Ascending aorta (tissue), 2 donors: ENCODE results near the gene TRIM32. TPM values are rescaled to one million over a fixed set of nuclear protein-coding genes. Genes with fewer than 3 reads are reported as not detected.

Source experiments
- DNase-seq, 2 donors: peaks; one replicate each; pipeline ENCODE4 v3.0.0-alpha.2; 2019; ENCODE audit warnings: low spot score in 2 of 2
- H3K27ac ChIP-seq, 2 donors: fragments of 200-600 bp; sonication (generic); one replicate each; pipeline ENCODE4 v1.5.1; 2016 to 2017; ENCODE audit warnings: mild to moderate bottlenecking in 1 of 2
- H3K27me3 ChIP-seq: fragments of 200-600 bp; sonication (generic); one replicate; pipeline ENCODE4 v1.5.1; 2017
- H3K36me3 ChIP-seq, 2 donors: fragments of 200-600 bp; sonication (generic); one replicate each; pipeline ENCODE4 v1.5.1; 2016
- H3K4me1 ChIP-seq, 2 donors: fragments of 200-600 bp; sonication (generic); one replicate each; pipeline ENCODE4 v1.5.1; 2016 to 2017; ENCODE audit warnings: mild to moderate bottlenecking in 1 of 2
- H3K4me3 ChIP-seq, 2 donors: fragments of 200-600 bp; sonication (generic); one replicate each; pipeline ENCODE4 v1.5.1; 2016 to 2017; ENCODE audit warnings: mild to moderate bottlenecking in 1 of 2
- H3K9me3 ChIP-seq, 2 donors: fragments of 200-600 bp; sonication (generic); one replicate each; pipeline ENCODE4 v1.5.1; 2016
- CTCF ChIP-seq, 3 experiments: fragments of 200-600 bp in 2 of 3; fragments of 450-650 bp in 1 of 3; sonication (generic) in 2 of 3; IDR thresholded peaks; one replicate each; pipeline ENCODE4 v1.5.1; 2016 to 2019; ENCODE audit warnings: antibody characterized with exemption in 3 of 3, mild to moderate bottlenecking in 1 of 3, moderate library complexity in 1 of 3
- intact Hi-C: fragments of 100-400 bp; cut with DNase I; formaldehyde crosslinking; loops from one replicate; pipeline ENCODE4 v1.15.1; 2023
- total RNA-seq: library from RNA; depleted of rRNA; stranded (reverse); fragments of >200 nt; gene quantifications from one replicate; pipeline ENCODE4 v1.1.0, GENCODE V29; 2016

Gene TRIM32
- total RNA-seq, 1 donor from 2014 or later = 2.6 TPM

- H3K9me3 ChIP-seq = no peaks in the 10 kb centered on the region
- H3K27ac ChIP-seq = no peak overlapping the region
- no peak overlapping the region for H3K4me3 ChIP-seq
- no peaks in the 10 kb centered on the region for H3K27me3 ChIP-seq
- TF ChIP-seq CTCF (IDR thresholded peaks at IDR 0.05) = no peak
- no peak for DNase-seq
- peaks cover 0 to 4% of the 10 kb centered on the region in 2 donors for H3K4me1 ChIP-seq
- intact Hi-C loops = no loop called here
- peaks cover 30 to 34% of the 10 kb centered on the region in 2 donors for H3K36me3 ChIP-seq
Measured at GRCh38 chr9:116695438-116695837, 8.3 kb downstream of the TRIM32 start.

- TF ChIP-seq CTCF (IDR thresholded peaks at IDR 0.05) = no peak
- H3K9me3 ChIP-seq = no peaks in the 10 kb centered on the region
- H3K4me1 ChIP-seq = peaks cover 0 to 4% of the 10 kb centered on the region in 2 donors
- H3K27ac ChIP-seq = no peak overlapping the region
- no peak overlapping the region for H3K4me3 ChIP-seq
- peaks cover 35 to 36% of the 10 kb centered on the region in 2 donors for H3K36me3 ChIP-seq
- H3K27me3 ChIP-seq = no peaks in the 10 kb centered on the region
- no peak for DNase-seq
- intact Hi-C loops = no loop called here
Measured at GRCh38 chr9:116697362-116697761, 10.3 kb downstream of the TRIM32 start.

- Histone ChIP-seq H3K27ac (no peak overlapping the region), H3K9me3 (no peaks in the 10 kb centered on the region), H3K27me3 (no peaks in the 10 kb centered on the region), H3K36me3 (peaks cover 35 to 40% of the 10 kb centered on the region in 2 donors), H3K4me1 (peaks cover 0 to 4% of the 10 kb centered on the region in 2 donors), H3K4me3 (no peak overlapping the region)
- no peak for DNase-seq
- no peak for TF ChIP-seq CTCF (IDR thresholded peaks at IDR 0.05)
- intact Hi-C loops = no loop called here
Measured at GRCh38 chr9:116697887-116698286, 10.8 kb downstream of the TRIM32 start.

- DNase-seq = no peak
- H3K36me3 ChIP-seq = peaks cover 35 to 40% of the 10 kb centered on the region in 2 donors
- no peaks in the 10 kb centered on the region for H3K9me3 ChIP-seq
- intact Hi-C loops = no loop called here
- H3K27ac ChIP-seq = no peak overlapping the region
- no peaks in the 10 kb centered on the region for H3K27me3 ChIP-seq
- H3K4me1 ChIP-seq = peaks cover 0 to 4% of the 10 kb centered on the region in 2 donors
- H3K4me3 ChIP-seq = no peak overlapping the region
- TF ChIP-seq CTCF (IDR thresholded peaks at IDR 0.05) = no peak
Measured at GRCh38 chr9:116700279-116700678, 13.2 kb downstream of the TRIM32 start.

GRCh38 chr9:116700882-116701865, 14.1 kb downstream of the TRIM32 start:
- DNase-seq = no peak
- Histone ChIP-seq H3K27ac (no peak overlapping the region), H3K9me3 (no peaks in the 10 kb centered on the region), H3K4me3 (no peak overlapping the region), H3K4me1 (peaks cover 0 to 4% of the 10 kb centered on the region in 2 donors), H3K36me3 (peaks cover 35 to 40% of the 10 kb centered on the region in 2 donors), H3K27me3 (no peaks in the 10 kb centered on the region)
- intact Hi-C loops = no loop called here
- no peak for TF ChIP-seq CTCF (IDR thresholded peaks at IDR 0.05)
